Ishikawa (cell line): ENCODE measurements around the gene DDIT4L.

Experiments used
- CEBPB ChIP-seq: IDR thresholded peaks from 2 replicates; pipeline ENCODE4 v1.6.1; 2012
- CREB1 ChIP-seq: IDR thresholded peaks from 2 replicates; pipeline ENCODE4 v1.6.1; 2012; ENCODE audit warnings: low read depth
- EGR1 ChIP-seq: IDR thresholded peaks from 2 replicates; pipeline ENCODE4 v1.6.1; 2012
- EP300 ChIP-seq: IDR thresholded peaks from 2 replicates; pipeline ENCODE4 v1.6.1; 2012; ENCODE audit warnings: borderline replicate concordance
- FOXM1 ChIP-seq: IDR thresholded peaks from 2 replicates; pipeline ENCODE4 v1.6.1; 2012; ENCODE audit warnings: low read depth, borderline replicate concordance
- NFIC ChIP-seq: IDR thresholded peaks from 2 replicates; pipeline ENCODE4 v1.6.1; 2012
- RAD21 ChIP-seq: IDR thresholded peaks from 2 replicates; pipeline ENCODE4 v1.6.1; 2012; ENCODE audit warnings: low read depth
- TAF1 ChIP-seq: IDR thresholded peaks from 2 replicates; pipeline ENCODE4 v1.6.1; 2012; ENCODE audit warnings: low read depth, mild to moderate bottlenecking
- TCF12 ChIP-seq: IDR thresholded peaks from 2 replicates; pipeline ENCODE4 v1.6.1; 2012; ENCODE audit warnings: low read depth
- TEAD4 ChIP-seq: IDR thresholded peaks from 2 replicates; pipeline ENCODE4 v1.6.1; 2012
- YY1 ChIP-seq: IDR thresholded peaks from 2 replicates; pipeline ENCODE4 v1.6.1; 2012; ENCODE audit warnings: low read depth
- ZBTB7A ChIP-seq: IDR thresholded peaks from 2 replicates; pipeline ENCODE4 v1.6.1; 2012; ENCODE audit warnings: low read depth
- TF ChIP-seq, protein P1 (sequence below): IDR thresholded peaks from 2 replicates; pipeline ENCODE4 v1.6.1; 2012
- TF ChIP-seq, protein P2 (sequence below): IDR thresholded peaks from 2 replicates; pipeline ENCODE4 v1.6.1; 2012
- TF ChIP-seq, protein P3 (sequence below): IDR thresholded peaks from 2 replicates; pipeline ENCODE4 v1.6.1; 2012; ENCODE audit warnings: low read depth, mild to moderate bottlenecking

The DDIT4L gene

DNA sequence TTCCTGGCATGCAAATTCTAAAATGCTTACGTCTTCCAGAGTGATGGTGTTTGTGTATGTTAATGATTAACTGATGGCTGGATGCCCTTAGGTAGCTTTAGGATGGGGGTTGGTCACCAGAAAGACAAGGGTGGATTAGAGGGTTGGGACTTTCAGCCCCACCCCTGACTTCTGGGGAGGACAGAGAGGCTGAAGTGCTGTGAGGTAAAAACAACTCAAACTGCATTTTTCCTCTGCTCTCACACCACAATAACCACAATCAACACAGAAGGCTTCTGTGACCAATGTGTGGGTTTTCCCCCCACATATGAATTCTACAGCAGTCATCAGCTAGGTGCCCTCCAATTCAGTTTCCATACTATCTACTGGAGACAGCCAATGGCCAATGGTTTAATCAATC lies 18.7 kb upstream of the DDIT4L start:
- no peak for TF ChIP-seq TCF12
- no peak for TF ChIP-seq YY1
- TF ChIP-seq, protein P1, sequence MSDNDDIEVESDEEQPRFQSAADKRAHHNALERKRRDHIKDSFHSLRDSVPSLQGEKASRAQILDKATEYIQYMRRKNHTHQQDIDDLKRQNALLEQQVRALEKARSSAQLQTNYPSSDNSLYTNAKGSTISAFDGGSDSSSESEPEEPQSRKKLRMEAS, result no peak
- TF ChIP-seq TAF1, result no peak
- TF ChIP-seq EGR1, result no peak
- no peak for TF ChIP-seq ZBTB7A
- TF ChIP-seq RAD21, result no peak
- TF ChIP-seq, protein P2, sequence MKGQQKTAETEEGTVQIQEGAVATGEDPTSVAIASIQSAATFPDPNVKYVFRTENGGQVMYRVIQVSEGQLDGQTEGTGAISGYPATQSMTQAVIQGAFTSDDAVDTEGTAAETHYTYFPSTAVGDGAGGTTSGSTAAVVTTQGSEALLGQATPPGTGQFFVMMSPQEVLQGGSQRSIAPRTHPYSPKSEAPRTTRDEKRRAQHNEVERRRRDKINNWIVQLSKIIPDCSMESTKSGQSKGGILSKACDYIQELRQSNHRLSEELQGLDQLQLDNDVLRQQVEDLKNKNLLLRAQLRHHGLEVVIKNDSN, result no peak
- no peak for TF ChIP-seq FOXM1
- TF ChIP-seq, protein P3, sequence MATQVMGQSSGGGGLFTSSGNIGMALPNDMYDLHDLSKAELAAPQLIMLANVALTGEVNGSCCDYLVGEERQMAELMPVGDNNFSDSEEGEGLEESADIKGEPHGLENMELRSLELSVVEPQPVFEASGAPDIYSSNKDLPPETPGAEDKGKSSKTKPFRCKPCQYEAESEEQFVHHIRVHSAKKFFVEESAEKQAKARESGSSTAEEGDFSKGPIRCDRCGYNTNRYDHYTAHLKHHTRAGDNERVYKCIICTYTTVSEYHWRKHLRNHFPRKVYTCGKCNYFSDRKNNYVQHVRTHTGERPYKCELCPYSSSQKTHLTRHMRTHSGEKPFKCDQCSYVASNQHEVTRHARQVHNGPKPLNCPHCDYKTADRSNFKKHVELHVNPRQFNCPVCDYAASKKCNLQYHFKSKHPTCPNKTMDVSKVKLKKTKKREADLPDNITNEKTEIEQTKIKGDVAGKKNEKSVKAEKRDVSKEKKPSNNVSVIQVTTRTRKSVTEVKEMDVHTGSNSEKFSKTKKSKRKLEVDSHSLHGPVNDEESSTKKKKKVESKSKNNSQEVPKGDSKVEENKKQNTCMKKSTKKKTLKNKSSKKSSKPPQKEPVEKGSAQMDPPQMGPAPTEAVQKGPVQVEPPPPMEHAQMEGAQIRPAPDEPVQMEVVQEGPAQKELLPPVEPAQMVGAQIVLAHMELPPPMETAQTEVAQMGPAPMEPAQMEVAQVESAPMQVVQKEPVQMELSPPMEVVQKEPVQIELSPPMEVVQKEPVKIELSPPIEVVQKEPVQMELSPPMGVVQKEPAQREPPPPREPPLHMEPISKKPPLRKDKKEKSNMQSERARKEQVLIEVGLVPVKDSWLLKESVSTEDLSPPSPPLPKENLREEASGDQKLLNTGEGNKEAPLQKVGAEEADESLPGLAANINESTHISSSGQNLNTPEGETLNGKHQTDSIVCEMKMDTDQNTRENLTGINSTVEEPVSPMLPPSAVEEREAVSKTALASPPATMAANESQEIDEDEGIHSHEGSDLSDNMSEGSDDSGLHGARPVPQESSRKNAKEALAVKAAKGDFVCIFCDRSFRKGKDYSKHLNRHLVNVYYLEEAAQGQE, result no peak
- TF ChIP-seq EP300, result no peak
- no peak for TF ChIP-seq CREB1
- no peak for TF ChIP-seq CEBPB
- TF ChIP-seq TEAD4, result no peak
- no peak for TF ChIP-seq NFIC

DNA sequence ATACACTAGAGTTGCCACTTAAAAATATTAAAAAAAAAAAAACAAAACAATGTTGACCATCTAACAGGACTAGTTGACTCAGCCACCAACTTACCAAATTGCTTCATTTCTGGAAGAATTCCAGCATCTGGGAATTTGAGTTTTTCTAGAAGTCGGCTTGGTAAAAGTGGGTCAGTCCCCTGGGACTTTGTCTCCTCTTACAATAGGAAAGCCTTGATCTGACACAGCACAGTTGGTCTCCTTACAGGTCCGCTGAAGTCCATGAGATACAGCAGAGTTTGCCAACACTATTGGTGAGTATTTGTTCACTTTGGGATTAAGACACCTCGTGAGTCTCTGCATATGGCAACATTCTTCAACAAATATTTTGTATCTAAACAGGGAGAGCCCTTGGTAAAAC lies 18.2 kb upstream of the DDIT4L start:
- TF ChIP-seq CEBPB, result no peak
- TF ChIP-seq TAF1, result no peak
- TF ChIP-seq NFIC, result no peak
- no peak for TF ChIP-seq EGR1
- TF ChIP-seq, protein P1, result no peak
- no peak for TF ChIP-seq TCF12
- no peak for TF ChIP-seq ZBTB7A
- TF ChIP-seq RAD21, result no peak

DNA sequence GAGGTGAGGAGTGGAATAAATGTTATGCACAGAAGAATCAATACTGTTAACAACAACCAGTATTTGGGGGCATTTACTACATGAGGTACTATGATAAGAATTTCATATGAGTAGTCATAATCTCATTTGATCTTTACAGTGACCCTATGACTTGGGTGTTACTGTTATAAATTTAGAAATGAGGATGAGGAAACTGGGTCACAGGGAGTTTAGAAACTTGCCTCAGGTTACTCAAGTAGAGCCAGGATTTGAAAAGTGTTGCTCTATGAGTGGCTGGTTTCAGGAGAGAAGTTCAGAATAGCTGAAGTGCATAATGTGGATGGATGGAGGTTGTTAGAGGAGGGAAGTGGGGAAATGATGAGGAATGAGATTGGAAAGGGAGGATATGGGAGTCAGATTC lies 16.6 kb upstream of the DDIT4L start:
- TF ChIP-seq, protein P2, result no peak
- TF ChIP-seq, protein P1, result no peak
- no peak for TF ChIP-seq CEBPB
- TF ChIP-seq RAD21, result no peak
- no peak for TF ChIP-seq YY1
- TF ChIP-seq TAF1, result no peak
- TF ChIP-seq, protein P3, result no peak
- no peak for TF ChIP-seq EGR1
- TF ChIP-seq TEAD4, result no peak
- TF ChIP-seq EP300, result no peak

DNA sequence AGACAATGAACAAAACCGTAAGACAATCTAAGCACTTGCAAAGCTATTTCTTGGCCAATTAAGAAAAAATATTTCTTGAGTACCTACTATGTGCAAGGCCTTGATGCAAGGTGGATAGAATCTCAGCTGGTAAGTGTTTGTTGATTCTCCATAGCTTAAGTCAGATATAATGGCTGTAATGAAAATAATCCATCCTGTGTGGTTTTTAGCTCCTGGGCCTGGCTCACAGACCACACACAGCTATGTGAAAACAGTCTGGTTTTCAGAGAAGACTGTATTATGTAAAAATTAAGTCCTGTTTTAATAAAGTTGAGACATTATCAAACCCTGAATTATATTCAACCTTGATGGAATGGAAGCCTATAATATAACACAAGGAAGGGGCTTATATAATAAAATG lies 7.8 kb upstream of the DDIT4L start:
- TF ChIP-seq EP300 (no peak), NFIC (no peak), TCF12 (no peak), YY1 (no peak), TAF1 (no peak), RAD21 (no peak)
- TF ChIP-seq, protein P3, result no peak
